HCT116 (cell line): ENCODE measurements around the gene GREM2. TPM values are rescaled to one million over a fixed set of nuclear protein-coding genes. Genes with fewer than 3 reads are reported as not detected.

Experiments used
- ATAC-seq: fragments of 200-7000 bp; cut with Tn5 transposase; 2 replicates; pipeline ENCODE4 v1.9.1; 2020; ENCODE audit warnings: mild to moderate bottlenecking, moderate library complexity
- BruUV-seq: library from RNA; stranded (reverse); fragments of 400-500 nt; replicated peaks from 2 replicates; lab custom pipeline; 2021; lab: Mats Ljungman, UMichigan
- CTCF ChIA-PET: fragments of 300-600 bp; sonication (Branson Sonifier 250); formaldehyde crosslinking; loops from one replicate; lab custom pipeline; 2021; ENCODE audit warnings: antibody characterized with exemption; lab: Charles Lee
- POLR2A ChIA-PET: fragments of 300-600, 350-600 bp; sonication (Branson Sonifier 250); formaldehyde crosslinking; loops from one replicate; lab custom pipeline; 2021; ENCODE audit warnings: antibody characterized with exemption; lab: Charles Lee
- RAD21 ChIA-PET, 2 experiments: fragments of 300-600 bp; sonication (Branson Sonifier 250); formaldehyde crosslinking; loops; one replicate each; lab custom pipeline; 2023; ENCODE audit warnings: low total read pairs in 2 of 2; ENCODE audit not compliant: uncharacterized antibody in 2 of 2, unreplicated experiment in 2 of 2, low non-redundant PET in 1 of 2; lab: Charles Lee
- DNase-seq: peaks from one replicate; pipeline ENCODE4 v3.0.0-alpha.2; 2010; ENCODE audit warnings: low read depth, low spot score
- H2AFZ ChIP-seq: fragments of 200-600 bp; shearing (Covaris generic), sonication (generic); 2 replicates; pipeline ENCODE4 v1.6.1; 2017; ENCODE audit warnings: low read depth, mixed run types, mixed read lengths, antibody characterized with exemption, low read length; ENCODE audit not compliant: poor library complexity, severe bottlenecking
- H3K27ac ChIP-seq: 2 replicates; pipeline ENCODE4 v1.5.1; 2012; ENCODE audit warnings: low read depth, low read length
- H3K27me3 ChIP-seq: fragments of 200-600 bp; sonication (generic); 2 replicates; pipeline ENCODE4 v1.6.1; 2016; ENCODE audit warnings: mixed run types, low read length, mixed read lengths; ENCODE audit not compliant: insufficient read depth
- H3K36me3 ChIP-seq, 2 experiments: fragments of 200-500 bp in 1 of 2; fragments of 200-600 bp in 1 of 2; sonication (Bioruptor generic) in 1 of 2; sonication (generic) in 1 of 2; 2 replicates each; pipeline versions ENCODE4 v1.5.1 to v1.6.1; 2014 to 2016; ENCODE audit warnings: low read length in 2 of 2, inconsistent platforms in 1 of 2, mixed read lengths in 1 of 2, mixed run types in 1 of 2; ENCODE audit not compliant: insufficient read depth in 2 of 2, control insufficient read depth in 1 of 2
- H3K4me1 ChIP-seq, 2 experiments: fragments of 200-600 bp in 1 of 2; sonication (generic) in 1 of 2; 2 replicates each; pipeline versions ENCODE4 v1.5.1 to v1.6.1; 2012 to 2017; ENCODE audit warnings: low read length in 2 of 2, inconsistent platforms in 1 of 2, mild to moderate bottlenecking in 1 of 2, mixed read lengths in 1 of 2, mixed run types in 1 of 2, moderate library complexity in 1 of 2; ENCODE audit not compliant: insufficient read depth in 2 of 2, control insufficient read depth in 1 of 2
- H3K4me2 ChIP-seq: fragments of 200-600 bp; sonication (generic); 2 replicates; pipeline ENCODE4 v1.6.1; 2017; ENCODE audit warnings: mixed run types, low read length, mixed read lengths
- H3K4me3 ChIP-seq, 2 experiments: fragments of 200-600 bp in 1 of 2; sonication (generic) in 1 of 2; replicated peaks in 1 of 2; 2 replicates each; pipeline ENCODE4 v1.5.1; 2011 to 2016; ENCODE audit warnings: low read length in 2 of 2, control low read depth in 1 of 2, low read depth in 1 of 2, mild to moderate bottlenecking in 1 of 2, mixed read lengths in 1 of 2, mixed run types in 1 of 2
- H3K79me2 ChIP-seq: fragments of 200-600 bp; sonication (generic); 2 replicates; pipeline ENCODE4 v1.6.1; 2017; ENCODE audit warnings: mild to moderate bottlenecking, mixed run types, low read length, moderate library complexity, mixed read lengths; ENCODE audit not compliant: insufficient read depth
- H3K9ac ChIP-seq: fragments of 200-600 bp; sonication (generic); 2 replicates; pipeline ENCODE4 v1.6.1; 2016; ENCODE audit warnings: low read length, mixed read lengths
- H3K9me2 ChIP-seq: fragments of 200-600 bp; sonication (generic), shearing (Covaris generic); 2 replicates; pipeline ENCODE4 v1.6.1; 2017; ENCODE audit warnings: mixed run types, mild to moderate bottlenecking, moderate library complexity; ENCODE audit not compliant: insufficient read depth
- H3K9me3 ChIP-seq, 2 experiments: fragments of 200-500 bp in 1 of 2; fragments of 200-600 bp in 1 of 2; sonication (Bioruptor generic) in 1 of 2; sonication (generic) in 1 of 2; 2 replicates each; pipeline ENCODE4 v1.6.1; 2014 to 2017; ENCODE audit warnings: low read length in 2 of 2, mixed read lengths in 2 of 2, inconsistent platforms in 1 of 2, low read depth in 1 of 2, mild to moderate bottlenecking in 1 of 2, mixed run types in 1 of 2, moderate library complexity in 1 of 2; ENCODE audit not compliant: control insufficient read depth in 1 of 2, insufficient read depth in 1 of 2
- H4K20me1 ChIP-seq: fragments of 200-600 bp; sonication (generic), shearing (Covaris generic); 2 replicates; pipeline ENCODE4 v1.6.1; 2017; ENCODE audit warnings: mixed run types, mild to moderate bottlenecking, moderate library complexity; ENCODE audit not compliant: insufficient read depth
- FOSL1 ChIP-seq: IDR thresholded peaks from 2 replicates; pipeline ENCODE4 v1.6.1; 2012; ENCODE audit warnings: low read depth
- POLR2A ChIP-seq: IDR thresholded peaks from 2 replicates; pipeline ENCODE4 v1.7.0; 2011; ENCODE audit warnings: borderline replicate concordance; ENCODE audit not compliant: insufficient read depth, insufficient read length; ENCODE audit errors: extremely low read depth
- REST ChIP-seq: IDR thresholded peaks from 2 replicates; pipeline ENCODE4 v1.6.1; 2012; ENCODE audit warnings: low read depth
- intact Hi-C: fragments of 100-400 bp; cut with micrococcal nuclease; formaldehyde crosslinking; loops from 2 replicates; pipeline ENCODE4 v1.10.0; 2022
- total RNA-seq: library from RNA; stranded (reverse); gene quantifications from one replicate; pipeline ENCODE4 v1.2.1, GENCODE V29; 2021; ENCODE audit not compliant: unreplicated experiment

Gene GREM2
- total RNA-seq, 1 experiment from 2014 or later, result not detected

- RAD21 ChIA-PET, result no interaction called here
- H3K9me2 ChIP-seq, result no peaks in the 10 kb centered on the region
- no peak overlapping the region for H3K27ac ChIP-seq
- no peak for TF ChIP-seq POLR2A
- H3K27me3 ChIP-seq, result no peaks in the 10 kb centered on the region
- BruUV-seq, result no TSS peak
- H3K9me3 ChIP-seq, result peaks cover 0 to 9% of the 10 kb centered on the region in 2 experiments; a peak in 2 of 4 replicates
- no peaks in the 10 kb centered on the region for H3K36me3 ChIP-seq
- no peaks in the 10 kb centered on the region for H3K4me1 ChIP-seq
- no peak overlapping the region for H3K9ac ChIP-seq
- no peak for ATAC-seq
- CTCF ChIA-PET, result no interaction called here
- DNase-seq, result no peak
- H3K79me2 ChIP-seq, result no peaks in the 10 kb centered on the region
- no peak overlapping the region for H3K4me3 ChIP-seq
- POLR2A ChIA-PET, result no interaction called here
- no peak overlapping the region for H2AFZ ChIP-seq
- intact Hi-C loops, result no loop called here
- no peaks in the 10 kb centered on the region for H4K20me1 ChIP-seq
- no peak overlapping the region for H3K4me2 ChIP-seq
Measured at GRCh38 chr1:240462766-240463395, 149.1 kb downstream of the GREM2 start.

DNA sequence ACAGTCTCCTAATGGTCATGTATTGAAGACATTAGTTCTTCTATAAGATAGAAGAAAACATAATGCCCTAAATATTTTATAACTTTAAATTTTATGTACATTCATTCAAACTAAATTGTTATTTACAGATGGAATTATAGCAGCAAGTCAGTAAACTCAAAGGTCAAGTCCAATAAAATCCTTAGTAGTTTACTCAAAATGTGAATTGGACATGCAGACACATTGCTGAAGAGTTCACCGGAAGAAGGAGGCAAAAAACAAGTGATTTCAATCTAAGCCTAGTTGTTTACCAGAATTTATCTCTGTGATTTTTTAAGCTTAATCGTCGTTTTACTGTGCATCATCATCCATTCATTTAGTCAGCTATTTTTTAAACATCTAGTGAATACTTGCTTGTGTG is 149.7 kb downstream of the GREM2 start:
- POLR2A ChIA-PET, result no interaction called here
- Histone ChIP-seq H3K4me1 (no peaks in the 10 kb centered on the region), H3K9me2 (no peaks in the 10 kb centered on the region), H3K4me3 (no peak overlapping the region), H3K36me3 (no peaks in the 10 kb centered on the region), H3K27ac (no peak overlapping the region), H3K27me3 (no peaks in the 10 kb centered on the region), H3K4me2 (no peak overlapping the region), H2AFZ (no peak overlapping the region), H3K9ac (no peak overlapping the region), H3K9me3 (peaks cover 0 to 10% of the 10 kb centered on the region in 2 experiments; a peak in 2 of 4 replicates), H3K79me2 (no peaks in the 10 kb centered on the region), H4K20me1 (no peaks in the 10 kb centered on the region)
- DNase-seq (no peak), ATAC-seq (no peak)
- intact Hi-C loops, result no loop called here
- CTCF ChIA-PET, result no interaction called here
- RAD21 ChIA-PET, result no interaction called here
- no peak for TF ChIP-seq FOSL1
- no peak for TF ChIP-seq REST
- BruUV-seq, result no TSS peak
